K562 (cell line): ENCODE results near the gene RPS6KA4.

Source experiments
- ATF1 ChIP-seq, 2 experiments: fragments of 450-650 bp in 1 of 2; IDR thresholded peaks; 2 replicates each; pipeline ENCODE4 v1.6.1; 2016; ENCODE audit warnings: missing compliant biosample characterization in 1 of 2, missing genetic modification characterization in 1 of 2
- ESRRA ChIP-seq: fragments of 450-650 bp; IDR thresholded peaks from 2 replicates; pipeline ENCODE4 v1.6.1; 2014; ENCODE audit warnings: low read depth, mild to moderate bottlenecking, moderate library complexity, borderline replicate concordance
- GABPB2 ChIP-seq: fragments of 250-450 bp; sonication (Bioruptor Pico); conservative IDR thresholded peaks from 2 replicates; pipeline ENCODE4 v1.5.1; 2021; ENCODE audit warnings: mild to moderate bottlenecking
- JUND ChIP-seq, 2 experiments: IDR thresholded peaks; 2 replicates in 1 of 2; 3 replicates in 1 of 2; pipeline ENCODE4 v1.6.1; 2011; ENCODE audit warnings: borderline replicate concordance in 2 of 2, low read depth in 2 of 2, low read length in 2 of 2, improper control_type of control experiment in 1 of 2, missing biosample characterization in 1 of 2, missing genetic modification characterization in 1 of 2, missing genetic modification reagents in 1 of 2
- KDM1A ChIP-seq, 2 experiments: fragments of 450-650 bp; IDR thresholded peaks; 2 replicates each; pipeline ENCODE4 v1.6.1; 2016; ENCODE audit warnings: mild to moderate bottlenecking in 2 of 2
- POLR2A ChIP-seq: fragments of 450-650 bp; conservative IDR thresholded peaks from 2 replicates; pipeline ENCODE4 v1.6.1; 2016
- SMARCA5 ChIP-seq: fragments of 450-650 bp; IDR thresholded peaks from 2 replicates; pipeline ENCODE4 v1.6.1; 2016
- TAF15 ChIP-seq: fragments of 200-400 bp; formaldehyde crosslinking; IDR thresholded peaks from 2 replicates; pipeline ENCODE4 v1.6.1; 2017; ENCODE audit warnings: mild to moderate bottlenecking, low read depth, low read length, moderate library complexity
- ZNF384 ChIP-seq: IDR thresholded peaks from 2 replicates; pipeline ENCODE4 v1.6.1; 2012; ENCODE audit warnings: low read depth, low read length, improper control_type of control experiment
- ZNF431 ChIP-seq: sonication (generic); formaldehyde crosslinking; IDR thresholded peaks from 2 replicates; pipeline ENCODE4 v1.8.0; 2022; ENCODE audit warnings: mild to moderate bottlenecking, missing genetic modification reagents
- TF ChIP-seq, protein P1 (sequence below): fragments of 450-650 bp; IDR thresholded peaks from 2 replicates; pipeline ENCODE4 v1.6.1; 2016; ENCODE audit warnings: low read depth, mild to moderate bottlenecking, moderate library complexity
- TF ChIP-seq, protein P2 (sequence below): fragments of 250-450 bp; sonication (Bioruptor Pico); IDR thresholded peaks from 2 replicates; pipeline ENCODE4 v1.8.0; 2022; ENCODE audit warnings: inconsistent platforms
- TF ChIP-seq, protein P3 (sequence below), 3 experiments: IDR thresholded peaks in 2 of 3; conservative IDR thresholded peaks in 1 of 3; 2 replicates each; pipeline ENCODE4 v1.5.1; 2011 to 2012; ENCODE audit warnings: low read length in 3 of 3, mild to moderate bottlenecking in 3 of 3, control low read depth in 2 of 3, improper control_type of control experiment in 1 of 3, inconsistent platforms in 1 of 3, low read depth in 1 of 3, mixed read lengths in 1 of 3, moderate library complexity in 1 of 3; ENCODE audit not compliant: insufficient read depth in 2 of 3

DNA sequence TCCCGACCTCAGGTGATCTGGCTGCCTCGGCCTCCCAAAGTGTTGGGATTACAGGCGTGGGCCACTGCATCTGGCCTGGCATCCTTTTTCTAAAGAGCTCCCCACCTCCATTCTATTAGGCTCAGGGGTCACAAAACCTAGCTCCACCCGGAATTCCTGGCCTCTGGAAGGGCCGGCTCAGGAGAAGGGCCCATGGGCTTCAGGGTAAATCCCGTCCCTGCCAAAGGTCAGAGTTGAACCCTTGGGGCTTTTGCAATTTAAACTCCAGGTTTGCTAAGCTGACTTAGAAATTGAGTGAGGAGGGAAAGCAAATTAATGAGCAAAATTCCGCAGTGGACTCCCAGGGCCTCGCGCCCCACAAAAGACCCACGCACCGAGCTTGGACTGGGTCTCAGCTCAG, 48.3 kb downstream of the RPS6KA4 start:
- TF ChIP-seq ESRRA, result no peak
- TF ChIP-seq, protein P1, sequence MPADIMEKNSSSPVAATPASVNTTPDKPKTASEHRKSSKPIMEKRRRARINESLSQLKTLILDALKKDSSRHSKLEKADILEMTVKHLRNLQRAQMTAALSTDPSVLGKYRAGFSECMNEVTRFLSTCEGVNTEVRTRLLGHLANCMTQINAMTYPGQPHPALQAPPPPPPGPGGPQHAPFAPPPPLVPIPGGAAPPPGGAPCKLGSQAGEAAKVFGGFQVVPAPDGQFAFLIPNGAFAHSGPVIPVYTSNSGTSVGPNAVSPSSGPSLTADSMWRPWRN, result no peak
- TF ChIP-seq GABPB2 (CRISPR knock-in tag), result no peak
- no peak for TF ChIP-seq ZNF384
- TF ChIP-seq SMARCA5, result no peak
- TF ChIP-seq ZNF431 (CRISPR knock-in tag), result no peak
- TF ChIP-seq, protein P2, sequence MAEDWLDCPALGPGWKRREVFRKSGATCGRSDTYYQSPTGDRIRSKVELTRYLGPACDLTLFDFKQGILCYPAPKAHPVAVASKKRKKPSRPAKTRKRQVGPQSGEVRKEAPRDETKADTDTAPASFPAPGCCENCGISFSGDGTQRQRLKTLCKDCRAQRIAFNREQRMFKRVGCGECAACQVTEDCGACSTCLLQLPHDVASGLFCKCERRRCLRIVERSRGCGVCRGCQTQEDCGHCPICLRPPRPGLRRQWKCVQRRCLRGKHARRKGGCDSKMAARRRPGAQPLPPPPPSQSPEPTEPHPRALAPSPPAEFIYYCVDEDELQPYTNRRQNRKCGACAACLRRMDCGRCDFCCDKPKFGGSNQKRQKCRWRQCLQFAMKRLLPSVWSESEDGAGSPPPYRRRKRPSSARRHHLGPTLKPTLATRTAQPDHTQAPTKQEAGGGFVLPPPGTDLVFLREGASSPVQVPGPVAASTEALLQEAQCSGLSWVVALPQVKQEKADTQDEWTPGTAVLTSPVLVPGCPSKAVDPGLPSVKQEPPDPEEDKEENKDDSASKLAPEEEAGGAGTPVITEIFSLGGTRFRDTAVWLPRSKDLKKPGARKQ (CRISPR knock-in tag), result no peak
- no peak for TF ChIP-seq KDM1A (IDR thresholded peaks at IDR 0.05)
- no peak for TF ChIP-seq JUND (IDR thresholded peaks at IDR 0.05; ENCODE audit: borderline replicate concordance, low read depth, low read length)
- no peak for TF ChIP-seq JUND (tag; IDR thresholded peaks at IDR 0.05; ENCODE audit: borderline replicate concordance, low read depth, low read length)
- no peak for TF ChIP-seq POLR2A
- no peak for TF ChIP-seq ATF1 (CRISPR knock-in tag; IDR thresholded peaks at IDR 0.05)
- no peak for TF ChIP-seq ATF1 (tag; IDR thresholded peaks at IDR 0.05)
- TF ChIP-seq, protein P3, sequence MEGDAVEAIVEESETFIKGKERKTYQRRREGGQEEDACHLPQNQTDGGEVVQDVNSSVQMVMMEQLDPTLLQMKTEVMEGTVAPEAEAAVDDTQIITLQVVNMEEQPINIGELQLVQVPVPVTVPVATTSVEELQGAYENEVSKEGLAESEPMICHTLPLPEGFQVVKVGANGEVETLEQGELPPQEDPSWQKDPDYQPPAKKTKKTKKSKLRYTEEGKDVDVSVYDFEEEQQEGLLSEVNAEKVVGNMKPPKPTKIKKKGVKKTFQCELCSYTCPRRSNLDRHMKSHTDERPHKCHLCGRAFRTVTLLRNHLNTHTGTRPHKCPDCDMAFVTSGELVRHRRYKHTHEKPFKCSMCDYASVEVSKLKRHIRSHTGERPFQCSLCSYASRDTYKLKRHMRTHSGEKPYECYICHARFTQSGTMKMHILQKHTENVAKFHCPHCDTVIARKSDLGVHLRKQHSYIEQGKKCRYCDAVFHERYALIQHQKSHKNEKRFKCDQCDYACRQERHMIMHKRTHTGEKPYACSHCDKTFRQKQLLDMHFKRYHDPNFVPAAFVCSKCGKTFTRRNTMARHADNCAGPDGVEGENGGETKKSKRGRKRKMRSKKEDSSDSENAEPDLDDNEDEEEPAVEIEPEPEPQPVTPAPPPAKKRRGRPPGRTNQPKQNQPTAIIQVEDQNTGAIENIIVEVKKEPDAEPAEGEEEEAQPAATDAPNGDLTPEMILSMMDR (IDR thresholded peaks at IDR 0.05 in 2 of 3, conservative IDR thresholded peaks at IDR 0.05 in 1 of 3; ENCODE audit: insufficient read depth in 2 of 3, low read depth in 1 of 3, low read length in 3 of 3), result no peak
- TF ChIP-seq TAF15, result no peak
